ENCODE data around the gene STARD6. TPM values are rescaled to one million over a fixed set of nuclear protein-coding genes. Genes with fewer than 3 reads are reported as not detected.
"Not testable (repeated sequence)": the region's sequence is repeated elsewhere in the genome, so short reads cannot be mapped to it uniquely, and the experiment has no call there.

The STARD6 gene
- total and polyA plus RNA-seq, 12 donors, result 0.06 TPM; not detected in 11

DNA sequence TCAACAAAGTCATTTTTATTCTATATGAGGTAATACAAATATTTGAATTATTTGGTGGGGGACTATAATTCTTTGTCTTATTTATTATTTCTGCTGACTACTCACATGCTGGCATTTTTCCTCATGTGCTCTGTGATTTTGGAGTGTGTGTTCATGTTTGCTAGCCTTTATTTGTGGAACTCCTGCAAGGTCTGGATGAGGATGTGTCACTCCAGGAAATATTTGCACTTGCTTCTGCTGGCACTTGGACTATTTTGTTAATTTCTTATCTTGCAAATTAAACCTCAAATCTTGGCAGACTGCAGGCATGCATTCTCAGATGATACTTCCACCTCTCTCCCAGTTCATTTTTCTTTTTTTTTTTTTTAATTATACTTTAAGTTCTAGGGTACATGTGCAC lies 54.2 kb downstream of the STARD6 start:
- peaks cover 0 to 3% (median 0%) of the 10 kb centered on the region in 3 donors for H3K9me3 ChIP-seq (replicated peaks in 1 of 3)
- intact Hi-C loops (cut with DNase I), result no loop called here
- no peaks in the 10 kb centered on the region for H3K27me3 ChIP-seq
- no peak overlapping the region for H3K27ac ChIP-seq
- no peaks in the 10 kb centered on the region for H3K36me3 ChIP-seq (replicated peaks in 1 of 2)
- no peak for TF ChIP-seq CTCF (IDR thresholded peaks at IDR 0.05)
- TF ChIP-seq POLR2A (IDR thresholded peaks at IDR 0.05), result no peak
- no peak overlapping the region for H3K4me3 ChIP-seq
- no peaks in the 10 kb centered on the region for H3K4me1 ChIP-seq (replicated peaks in 1 of 2)
- DNase-seq, result no peak

GRCh38 chr18:54298991-54299390 lies 58.7 kb downstream of the STARD6 start:
- WGBS, 4 donors, result 95 to 99% (median 96%) methylated on average over 8 of the region's 8 CpGs
- DNase-seq; intact Hi-C loops (cut with DNase I): not testable (repeated sequence)

DNA sequence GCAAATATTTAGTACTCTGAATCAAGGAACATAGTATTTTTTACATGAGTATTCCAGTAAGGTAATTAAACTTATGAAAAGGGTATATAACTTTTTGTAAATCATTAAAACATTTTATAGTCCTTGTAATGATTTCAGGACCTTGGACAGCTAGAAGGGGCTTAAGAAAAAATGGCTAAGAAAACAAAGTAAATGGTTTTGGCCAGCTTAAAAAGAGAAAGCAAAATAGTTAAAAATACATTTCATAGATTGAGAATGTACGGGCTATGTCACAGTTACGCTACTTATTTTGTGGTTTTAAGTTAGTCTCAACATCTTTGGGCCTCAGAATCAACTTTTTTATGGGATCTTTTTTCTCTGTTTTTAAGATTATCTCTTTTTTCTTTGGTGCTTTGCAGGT lies 61.6 kb downstream of the STARD6 start:
- no peaks in the 10 kb centered on the region for H3K27me3 ChIP-seq
- intact Hi-C loops (cut with DNase I), result no loop called here
- H3K4me3 ChIP-seq, result no peak overlapping the region
- no peak for TF ChIP-seq CTCF (IDR thresholded peaks at IDR 0.05)
- TF ChIP-seq POLR2A (IDR thresholded peaks at IDR 0.05), result no peak
- no peaks in the 10 kb centered on the region for H3K4me1 ChIP-seq (replicated peaks in 1 of 2)
- H3K9me3 ChIP-seq (replicated peaks in 1 of 3), result peaks cover 0 to 3% (median 0%) of the 10 kb centered on the region in 3 donors
- 81 to 94% (median 89%) methylated on average over 2 of the region's 2 CpGs for WGBS, 4 donors
- H3K27ac ChIP-seq, result no peak overlapping the region
- H3K36me3 ChIP-seq (replicated peaks in 1 of 2), result peaks cover 0 to 16% of the 10 kb centered on the region in 2 donors
- DNase-seq, result no peak

More at GRCh38 chr18:54298991-54299390, 58.7 kb downstream of the STARD6 start:
- H3K27ac ChIP-seq; H3K36me3 ChIP-seq (replicated peaks in 1 of 2); H3K4me3 ChIP-seq; H3K27me3 ChIP-seq; H3K9me3 ChIP-seq (replicated peaks in 1 of 3); H3K4me1 ChIP-seq (replicated peaks in 1 of 2): not testable (repeated sequence)

- H3K4me1 ChIP-seq (replicated peaks in 1 of 2), result no peaks in the 10 kb centered on the region
- DNase-seq, result no peak
- H3K36me3 ChIP-seq (replicated peaks in 1 of 2), result peaks cover 0 to 19% of the 10 kb centered on the region in 2 donors
- 97 to 99% (median 98%) methylated on average over 4 of the region's 4 CpGs for WGBS, 4 donors
- TF ChIP-seq CTCF (IDR thresholded peaks at IDR 0.05) (no peak), POLR2A (IDR thresholded peaks at IDR 0.05) (no peak)
- H3K27me3 ChIP-seq, result no peaks in the 10 kb centered on the region
- H3K4me3 ChIP-seq, result no peak overlapping the region
- peaks cover 0 to 3% (median 0%) of the 10 kb centered on the region in 3 donors for H3K9me3 ChIP-seq (replicated peaks in 1 of 3)
- H3K27ac ChIP-seq, result no peak overlapping the region
- intact Hi-C loops (cut with DNase I), result no loop called here
These were observed 63.4 kb downstream of the STARD6 start for GRCh38 chr18:54294274-54294673.

- intact Hi-C loops (cut with DNase I), result no loop called here
- no peaks in the 10 kb centered on the region for H3K27me3 ChIP-seq
- H3K4me3 ChIP-seq, result no peak overlapping the region
- H3K4me1 ChIP-seq (replicated peaks in 1 of 2), result peaks cover 3 to 21% of the 10 kb centered on the region in 2 donors
- no peaks in the 10 kb centered on the region for H3K9me3 ChIP-seq (replicated peaks in 1 of 3)
- WGBS, 4 donors, result 43 to 69% (median 55%) methylated on average over 8 of the region's 8 CpGs
- TF ChIP-seq POLR2A (IDR thresholded peaks at IDR 0.05) (peak in 1 of 2 donors; percentile 30), CTCF (IDR thresholded peaks at IDR 0.05) (no peak)
- H3K27ac ChIP-seq, result peak overlapping the region; percentile 7 to 47 (median 29)
- peaks cover 0 to 21% of the 10 kb centered on the region in 2 donors for H3K36me3 ChIP-seq (replicated peaks in 1 of 2)
- DNase-seq, result peak; percentile 60 to 91 (median 84)
These were observed 72.5 kb downstream of the STARD6 start for GRCh38 chr18:54284981-54285785.
